Lower leg skin (tissue), 4 donors: ENCODE measurements around the gene COL17A1. TPM values are rescaled to one million over a fixed set of nuclear protein-coding genes. Genes with fewer than 3 reads are reported as not detected.

Experiments
- DNase-seq, 2 donors: peaks; one replicate each; pipeline ENCODE4 v3.0.0-alpha.2; 2019; ENCODE audit warnings: low spot score in 2 of 2
- H3K4me3 ChIP-seq: fragments of 200-600 bp; sonication (generic); 2 replicates; pipeline ENCODE4 v1.5.1; 2017; ENCODE audit warnings: mild to moderate bottlenecking, low read depth; ENCODE audit not compliant: poor library complexity, severe bottlenecking
- POLR2A ChIP-seq, 2 donors: fragments of 450-650 bp; IDR thresholded peaks; one replicate each; pipeline ENCODE4 v1.6.1; 2016 to 2017; ENCODE audit warnings: antibody characterized with exemption in 2 of 2, mild to moderate bottlenecking in 1 of 2, moderate library complexity in 1 of 2
- WGBS, 2 donors: methylation state at CpG; one replicate each; pipeline ENCODE4 v1.1.5; 2018; 5-methylcytosine and 5-hydroxymethylcytosine counted together
- intact Hi-C: fragments of 100-400 bp; cut with DNase I; formaldehyde crosslinking; loops from one replicate; pipeline ENCODE4 v1.15.0; 2023; ENCODE audit warnings: low total_unique reads
- total RNA-seq, 4 donors: library from RNA; depleted of rRNA; stranded (reverse); fragments of >200 nt; gene quantifications; one replicate each; pipeline ENCODE4 v1.1.0, GENCODE V29; 2016
- TF ChIP-seq, protein P1 (sequence below), 3 donors: fragments of 450-650 bp; IDR thresholded peaks; one replicate each; pipeline ENCODE4 v1.5.1; 2016; ENCODE audit warnings: antibody characterized with exemption in 3 of 3, mild to moderate bottlenecking in 3 of 3, moderate library complexity in 2 of 3

COL17A1 gene
- total RNA-seq, 4 donors from 2014 or later = 653 to 1,410 (median 857) TPM

DNA sequence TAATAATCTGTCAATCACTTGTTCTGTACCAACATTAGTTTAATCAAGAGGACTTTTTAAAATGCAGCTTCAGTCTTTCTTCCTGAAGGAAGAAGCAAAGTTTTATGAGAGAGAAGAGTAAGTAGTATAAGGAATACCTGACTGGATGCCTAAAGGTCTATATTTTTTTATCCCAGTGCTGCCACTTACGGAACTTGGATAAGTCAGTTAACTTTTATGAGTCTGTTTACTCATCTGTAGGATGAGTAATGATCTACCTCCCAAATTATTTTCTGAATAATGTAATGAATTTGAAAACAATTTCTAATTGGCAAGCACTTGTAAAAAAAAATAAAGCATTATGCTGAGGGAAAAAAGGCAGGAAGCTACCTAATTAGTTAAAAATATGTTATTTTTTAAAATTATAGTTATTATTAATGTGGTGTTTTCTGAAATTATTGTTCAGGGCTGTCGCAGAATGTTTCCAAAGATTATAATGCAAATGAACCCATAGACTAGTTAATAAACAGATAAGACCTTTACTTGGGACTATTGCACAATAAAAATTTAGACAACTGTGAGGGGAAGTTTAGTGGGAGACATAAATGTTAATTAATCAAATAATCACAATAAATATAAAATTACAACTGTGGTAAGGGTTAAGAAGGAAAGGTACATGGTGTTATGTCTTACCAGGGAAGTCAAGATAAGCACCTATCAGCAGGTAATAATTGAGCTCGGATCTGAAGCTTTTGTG is 94.1 kb downstream of the COL17A1 start:
- DNase-seq = no peak
- no peak overlapping the region for H3K4me3 ChIP-seq
- WGBS, 2 donors = 64 to 66% methylated on average over 3 of the region's 3 CpGs
- intact Hi-C loops = no loop called here
- TF ChIP-seq, protein P1, sequence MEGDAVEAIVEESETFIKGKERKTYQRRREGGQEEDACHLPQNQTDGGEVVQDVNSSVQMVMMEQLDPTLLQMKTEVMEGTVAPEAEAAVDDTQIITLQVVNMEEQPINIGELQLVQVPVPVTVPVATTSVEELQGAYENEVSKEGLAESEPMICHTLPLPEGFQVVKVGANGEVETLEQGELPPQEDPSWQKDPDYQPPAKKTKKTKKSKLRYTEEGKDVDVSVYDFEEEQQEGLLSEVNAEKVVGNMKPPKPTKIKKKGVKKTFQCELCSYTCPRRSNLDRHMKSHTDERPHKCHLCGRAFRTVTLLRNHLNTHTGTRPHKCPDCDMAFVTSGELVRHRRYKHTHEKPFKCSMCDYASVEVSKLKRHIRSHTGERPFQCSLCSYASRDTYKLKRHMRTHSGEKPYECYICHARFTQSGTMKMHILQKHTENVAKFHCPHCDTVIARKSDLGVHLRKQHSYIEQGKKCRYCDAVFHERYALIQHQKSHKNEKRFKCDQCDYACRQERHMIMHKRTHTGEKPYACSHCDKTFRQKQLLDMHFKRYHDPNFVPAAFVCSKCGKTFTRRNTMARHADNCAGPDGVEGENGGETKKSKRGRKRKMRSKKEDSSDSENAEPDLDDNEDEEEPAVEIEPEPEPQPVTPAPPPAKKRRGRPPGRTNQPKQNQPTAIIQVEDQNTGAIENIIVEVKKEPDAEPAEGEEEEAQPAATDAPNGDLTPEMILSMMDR (IDR thresholded peaks at IDR 0.05) = no peak
- no peak for TF ChIP-seq POLR2A (IDR thresholded peaks at IDR 0.05)

DNA sequence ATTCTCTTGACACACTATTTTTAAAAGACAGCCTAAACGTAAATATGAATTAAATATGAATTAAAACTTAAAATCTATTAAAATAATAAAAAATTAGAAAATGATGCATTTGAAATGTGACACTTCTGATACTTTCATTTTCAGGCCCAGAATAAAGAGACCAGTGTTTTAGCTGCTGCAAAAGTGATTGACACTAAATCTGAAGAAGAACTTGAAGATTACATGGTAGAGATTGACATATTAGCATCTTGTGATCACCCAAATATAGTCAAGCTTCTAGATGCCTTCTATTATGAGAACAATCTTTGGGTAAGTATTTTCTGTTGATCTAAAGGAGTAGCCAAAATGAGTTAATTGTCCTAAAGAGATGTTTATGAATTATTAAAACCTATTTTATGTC is 95.1 kb downstream of the COL17A1 start:
- TF ChIP-seq POLR2A (IDR thresholded peaks at IDR 0.05) = no peak
- TF ChIP-seq, protein P1 (IDR thresholded peaks at IDR 0.05) = no peak
- intact Hi-C loops = no loop called here
- DNase-seq = no peak
- WGBS, 2 donors = 81% methylated on average over 1 of the region's 1 CpG
- no peak overlapping the region for H3K4me3 ChIP-seq

DNA sequence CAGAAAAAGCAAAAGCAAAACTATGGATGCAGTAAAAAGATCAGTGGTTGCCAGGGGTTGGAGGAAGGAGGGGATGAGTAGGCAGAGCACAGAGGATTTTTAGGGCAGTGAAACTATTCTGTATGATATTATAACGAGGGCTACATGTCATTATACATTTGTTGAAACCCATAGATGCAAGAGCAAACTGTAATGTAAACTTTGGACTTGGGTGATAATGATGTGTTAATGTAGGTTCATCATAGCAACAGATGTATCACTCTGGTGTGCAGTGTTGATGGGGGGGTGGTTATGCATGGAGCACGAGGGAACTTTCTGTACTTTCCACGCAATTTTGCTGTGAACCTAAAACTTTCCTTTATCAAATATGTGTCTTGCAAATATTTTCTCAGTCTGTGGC is 95.6 kb downstream of the COL17A1 start:
- no peak for DNase-seq
- H3K4me3 ChIP-seq = no peak overlapping the region
- no peak for TF ChIP-seq POLR2A (IDR thresholded peaks at IDR 0.05)
- TF ChIP-seq, protein P1 (IDR thresholded peaks at IDR 0.05) = no peak
- WGBS, 2 donors = 75 to 76% methylated on average over 3 of the region's 3 CpGs
- intact Hi-C loops = no loop called here

DNA sequence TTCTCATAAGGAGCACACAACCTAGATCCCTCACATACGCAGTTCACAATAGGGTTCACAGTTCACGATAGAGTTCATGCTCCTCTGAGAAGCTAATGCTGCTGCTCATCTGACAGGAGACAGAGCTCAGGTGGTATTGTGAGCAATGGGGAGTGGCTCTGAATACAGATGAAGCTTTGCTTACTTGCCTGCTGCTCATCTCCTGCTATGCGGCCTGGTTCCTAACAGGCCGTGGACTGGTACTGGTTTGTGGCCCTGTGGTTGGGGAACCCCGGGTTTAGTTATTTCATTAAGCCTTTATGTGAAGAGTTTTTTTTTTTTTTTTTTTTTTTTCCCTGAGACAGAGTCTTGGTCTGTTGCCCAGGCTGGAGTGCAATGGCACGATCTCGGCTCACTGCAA is 99.3 kb downstream of the COL17A1 start:
- WGBS, 2 donors = 80 to 91% methylated on average over 7 of the region's 7 CpGs
- TF ChIP-seq, protein P1 (IDR thresholded peaks at IDR 0.05) = no peak
- no peak for TF ChIP-seq POLR2A (IDR thresholded peaks at IDR 0.05)
- no peak for DNase-seq
- H3K4me3 ChIP-seq = no peak overlapping the region
- intact Hi-C loops = no loop called here

DNA sequence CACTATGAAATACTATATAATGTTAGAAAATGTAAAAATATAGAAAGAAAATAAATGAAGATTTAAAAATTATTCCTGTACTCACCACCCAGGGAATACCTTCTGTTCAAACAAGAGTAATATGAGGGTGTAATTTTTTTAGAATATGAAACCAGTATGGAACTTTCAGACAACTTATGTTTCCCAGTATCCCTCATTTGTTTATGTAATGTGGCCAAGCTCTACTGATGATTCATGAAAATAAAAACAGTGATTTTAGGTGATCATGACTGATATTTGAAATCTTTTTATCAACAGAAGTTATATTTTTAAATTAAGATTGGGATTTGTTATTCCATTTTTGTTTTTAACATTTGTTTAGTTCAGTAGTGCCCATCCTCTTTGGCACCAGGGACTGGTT is 100.0 kb downstream of the COL17A1 start:
- no peak overlapping the region for H3K4me3 ChIP-seq
- no peak for DNase-seq
- TF ChIP-seq POLR2A (IDR thresholded peaks at IDR 0.05) = no peak
- TF ChIP-seq, protein P1 (IDR thresholded peaks at IDR 0.05) = no peak
- intact Hi-C loops = no loop called here
